HCT116 (cell line): ENCODE measurements around the gene ARMC6. TPM values are rescaled to one million over a fixed set of nuclear protein-coding genes. Genes with fewer than 3 reads are reported as not detected.

Source experiments
- ATAC-seq: fragments of 200-7000 bp; cut with Tn5 transposase; 2 replicates; pipeline ENCODE4 v1.9.1; 2020; ENCODE audit warnings: mild to moderate bottlenecking, moderate library complexity
- BruUV-seq: library from RNA; stranded (reverse); fragments of 400-500 nt; replicated peaks from 2 replicates; lab custom pipeline; 2021; lab: Mats Ljungman, UMichigan
- CTCF ChIA-PET: fragments of 300-600 bp; sonication (Branson Sonifier 250); formaldehyde crosslinking; loops from one replicate; lab custom pipeline; 2021; ENCODE audit warnings: antibody characterized with exemption; lab: Charles Lee
- POLR2A ChIA-PET: fragments of 300-600, 350-600 bp; sonication (Branson Sonifier 250); formaldehyde crosslinking; loops from one replicate; lab custom pipeline; 2021; ENCODE audit warnings: antibody characterized with exemption; lab: Charles Lee
- RAD21 ChIA-PET, 2 experiments: fragments of 300-600 bp; sonication (Branson Sonifier 250); formaldehyde crosslinking; loops; one replicate each; lab custom pipeline; 2023; ENCODE audit warnings: low total read pairs in 2 of 2; ENCODE audit not compliant: uncharacterized antibody in 2 of 2, unreplicated experiment in 2 of 2, low non-redundant PET in 1 of 2; lab: Charles Lee
- DNase-seq: peaks from one replicate; pipeline ENCODE4 v3.0.0-alpha.2; 2010; ENCODE audit warnings: low read depth, low spot score
- H2AFZ ChIP-seq: fragments of 200-600 bp; shearing (Covaris generic), sonication (generic); 2 replicates; pipeline ENCODE4 v1.6.1; 2017; ENCODE audit warnings: low read depth, mixed run types, mixed read lengths, antibody characterized with exemption, low read length; ENCODE audit not compliant: poor library complexity, severe bottlenecking
- H3K27ac ChIP-seq: 2 replicates; pipeline ENCODE4 v1.5.1; 2012; ENCODE audit warnings: low read depth, low read length
- H3K27me3 ChIP-seq: fragments of 200-600 bp; sonication (generic); 2 replicates; pipeline ENCODE4 v1.6.1; 2016; ENCODE audit warnings: mixed run types, low read length, mixed read lengths; ENCODE audit not compliant: insufficient read depth
- H3K36me3 ChIP-seq, 2 experiments: fragments of 200-500 bp in 1 of 2; fragments of 200-600 bp in 1 of 2; sonication (Bioruptor generic) in 1 of 2; sonication (generic) in 1 of 2; 2 replicates each; pipeline versions ENCODE4 v1.5.1 to v1.6.1; 2014 to 2016; ENCODE audit warnings: low read length in 2 of 2, inconsistent platforms in 1 of 2, mixed read lengths in 1 of 2, mixed run types in 1 of 2; ENCODE audit not compliant: insufficient read depth in 2 of 2, control insufficient read depth in 1 of 2
- H3K4me1 ChIP-seq, 2 experiments: fragments of 200-600 bp in 1 of 2; sonication (generic) in 1 of 2; 2 replicates each; pipeline versions ENCODE4 v1.5.1 to v1.6.1; 2012 to 2017; ENCODE audit warnings: low read length in 2 of 2, inconsistent platforms in 1 of 2, mild to moderate bottlenecking in 1 of 2, mixed read lengths in 1 of 2, mixed run types in 1 of 2, moderate library complexity in 1 of 2; ENCODE audit not compliant: insufficient read depth in 2 of 2, control insufficient read depth in 1 of 2
- H3K4me2 ChIP-seq: fragments of 200-600 bp; sonication (generic); 2 replicates; pipeline ENCODE4 v1.6.1; 2017; ENCODE audit warnings: mixed run types, low read length, mixed read lengths
- H3K4me3 ChIP-seq, 2 experiments: fragments of 200-600 bp in 1 of 2; sonication (generic) in 1 of 2; replicated peaks in 1 of 2; 2 replicates each; pipeline ENCODE4 v1.5.1; 2011 to 2016; ENCODE audit warnings: low read length in 2 of 2, control low read depth in 1 of 2, low read depth in 1 of 2, mild to moderate bottlenecking in 1 of 2, mixed read lengths in 1 of 2, mixed run types in 1 of 2
- H3K79me2 ChIP-seq: fragments of 200-600 bp; sonication (generic); 2 replicates; pipeline ENCODE4 v1.6.1; 2017; ENCODE audit warnings: mild to moderate bottlenecking, mixed run types, low read length, moderate library complexity, mixed read lengths; ENCODE audit not compliant: insufficient read depth
- H3K9ac ChIP-seq: fragments of 200-600 bp; sonication (generic); 2 replicates; pipeline ENCODE4 v1.6.1; 2016; ENCODE audit warnings: low read length, mixed read lengths
- H3K9me2 ChIP-seq: fragments of 200-600 bp; sonication (generic), shearing (Covaris generic); 2 replicates; pipeline ENCODE4 v1.6.1; 2017; ENCODE audit warnings: mixed run types, mild to moderate bottlenecking, moderate library complexity; ENCODE audit not compliant: insufficient read depth
- H3K9me3 ChIP-seq, 2 experiments: fragments of 200-500 bp in 1 of 2; fragments of 200-600 bp in 1 of 2; sonication (Bioruptor generic) in 1 of 2; sonication (generic) in 1 of 2; 2 replicates each; pipeline ENCODE4 v1.6.1; 2014 to 2017; ENCODE audit warnings: low read length in 2 of 2, mixed read lengths in 2 of 2, inconsistent platforms in 1 of 2, low read depth in 1 of 2, mild to moderate bottlenecking in 1 of 2, mixed run types in 1 of 2, moderate library complexity in 1 of 2; ENCODE audit not compliant: control insufficient read depth in 1 of 2, insufficient read depth in 1 of 2
- H4K20me1 ChIP-seq: fragments of 200-600 bp; sonication (generic), shearing (Covaris generic); 2 replicates; pipeline ENCODE4 v1.6.1; 2017; ENCODE audit warnings: mixed run types, mild to moderate bottlenecking, moderate library complexity; ENCODE audit not compliant: insufficient read depth
- ATF3 ChIP-seq: IDR thresholded peaks from 2 replicates; pipeline ENCODE4 v1.6.1; 2012
- CBX3 ChIP-seq: IDR thresholded peaks from 2 replicates; pipeline ENCODE4 v1.6.1; 2012; ENCODE audit warnings: low read depth
- CEBPB ChIP-seq: IDR thresholded peaks from 2 replicates; pipeline ENCODE4 v1.6.1; 2012; ENCODE audit warnings: low read depth
- EGR1 ChIP-seq: IDR thresholded peaks from 2 replicates; pipeline ENCODE4 v1.6.1; 2012; ENCODE audit warnings: low read depth
- FOSL1 ChIP-seq: IDR thresholded peaks from 2 replicates; pipeline ENCODE4 v1.6.1; 2012; ENCODE audit warnings: low read depth
- JUND ChIP-seq: IDR thresholded peaks from 2 replicates; pipeline ENCODE4 v1.6.1; 2012
- POLR2A ChIP-seq: IDR thresholded peaks from 2 replicates; pipeline ENCODE4 v1.7.0; 2011; ENCODE audit warnings: borderline replicate concordance; ENCODE audit not compliant: insufficient read depth, insufficient read length; ENCODE audit errors: extremely low read depth
- POLR2AphosphoS5 ChIP-seq: IDR thresholded peaks from 2 replicates; pipeline ENCODE4 v1.6.1; 2011; ENCODE audit warnings: mild to moderate bottlenecking, low read depth, low read length, moderate library complexity
- REST ChIP-seq: IDR thresholded peaks from 2 replicates; pipeline ENCODE4 v1.6.1; 2012; ENCODE audit warnings: low read depth
- YY1 ChIP-seq: IDR thresholded peaks from 2 replicates; pipeline ENCODE4 v1.6.1; 2011; ENCODE audit warnings: low read length, low read depth, moderate library complexity, mild to moderate bottlenecking; ENCODE audit not compliant: insufficient replicate concordance; ENCODE audit errors: extremely low read depth
- ZFX ChIP-seq: fragments of 450-650 bp; IDR thresholded peaks from 2 replicates; pipeline ENCODE4 v1.6.1; 2017
- ZNF274 ChIP-seq: fragments of 200-500 bp; sonication (Bioruptor generic); IDR thresholded peaks from 2 replicates; pipeline ENCODE4 v1.6.1; 2014; ENCODE audit warnings: mild to moderate bottlenecking, low read depth, low read length, inconsistent platforms
- intact Hi-C: fragments of 100-400 bp; cut with micrococcal nuclease; formaldehyde crosslinking; loops from 2 replicates; pipeline ENCODE4 v1.10.0; 2022
- total RNA-seq: library from RNA; stranded (reverse); gene quantifications from one replicate; pipeline ENCODE4 v1.2.1, GENCODE V29; 2021; ENCODE audit not compliant: unreplicated experiment

The ARMC6 gene
- total RNA-seq, 1 experiment from 2014 or later = 34.7 TPM

- Histone ChIP-seq H3K79me2 (no peaks in the 10 kb centered on the region), H3K36me3 (no peaks in the 10 kb centered on the region), H3K4me3 (no peak overlapping the region), H3K4me1 (peaks cover 44 to 64% of the 10 kb centered on the region in 2 experiments), H3K9ac (no peak overlapping the region), H3K9me3 (no peaks in the 10 kb centered on the region), H3K27ac (no peak overlapping the region), H3K27me3 (no peaks in the 10 kb centered on the region), H3K4me2 (no peak overlapping the region), H2AFZ (no peak overlapping the region), H3K9me2 (no peaks in the 10 kb centered on the region), H4K20me1 (no peaks in the 10 kb centered on the region)
- BruUV-seq = no TSS peak
- intact Hi-C loops = no loop called here
- ChIA-PET RAD21 (no interaction called here), POLR2A (no interaction called here), CTCF (no interaction called here)
- no peak for DNase-seq
- no peak for ATAC-seq
- TF ChIP-seq ZFX (no peak), JUND (no peak), EGR1 (no peak), CBX3 (no peak), FOSL1 (no peak), POLR2A (no peak), REST (no peak), YY1 (no peak), ATF3 (no peak), CEBPB (no peak), ZNF274 (no peak), POLR2AphosphoS5 (no peak)
Measured at GRCh38 chr19:19094513-19094912, 61.1 kb downstream of the ARMC6 start.
